Upper lobe of left lung (tissue), 4 donors: ENCODE results near the gene FCER1G.

ENCODE experiments used
- EP300 ChIP-seq, 4 donors: sonication (generic); formaldehyde crosslinking; IDR thresholded peaks; one replicate each; pipeline ENCODE4 v1.5.1; 2017; ENCODE audit warnings: antibody characterized with exemption in 4 of 4, control low read depth in 2 of 4
- POLR2A ChIP-seq, 4 donors: fragments of 450-650 bp; IDR thresholded peaks; one replicate each; pipeline ENCODE4 v1.5.1; 2016 to 2017; ENCODE audit warnings: antibody characterized with exemption in 4 of 4, mild to moderate bottlenecking in 2 of 4
- POLR2AphosphoS5 ChIP-seq, 2 donors: sonication (generic); formaldehyde crosslinking; IDR thresholded peaks; one replicate each; pipeline ENCODE4 v1.5.1; 2017; ENCODE audit warnings: antibody characterized with exemption in 2 of 2
- TF ChIP-seq, protein P1 (sequence below), 6 experiments: fragments of 450-650 bp in 4 of 6; fragments of 200-600 bp in 2 of 6; sonication (generic) in 2 of 6; IDR thresholded peaks; one replicate each; pipeline ENCODE4 v1.5.1; 2016 to 2019; ENCODE audit warnings: antibody characterized with exemption in 6 of 6

- TF ChIP-seq, protein P1, sequence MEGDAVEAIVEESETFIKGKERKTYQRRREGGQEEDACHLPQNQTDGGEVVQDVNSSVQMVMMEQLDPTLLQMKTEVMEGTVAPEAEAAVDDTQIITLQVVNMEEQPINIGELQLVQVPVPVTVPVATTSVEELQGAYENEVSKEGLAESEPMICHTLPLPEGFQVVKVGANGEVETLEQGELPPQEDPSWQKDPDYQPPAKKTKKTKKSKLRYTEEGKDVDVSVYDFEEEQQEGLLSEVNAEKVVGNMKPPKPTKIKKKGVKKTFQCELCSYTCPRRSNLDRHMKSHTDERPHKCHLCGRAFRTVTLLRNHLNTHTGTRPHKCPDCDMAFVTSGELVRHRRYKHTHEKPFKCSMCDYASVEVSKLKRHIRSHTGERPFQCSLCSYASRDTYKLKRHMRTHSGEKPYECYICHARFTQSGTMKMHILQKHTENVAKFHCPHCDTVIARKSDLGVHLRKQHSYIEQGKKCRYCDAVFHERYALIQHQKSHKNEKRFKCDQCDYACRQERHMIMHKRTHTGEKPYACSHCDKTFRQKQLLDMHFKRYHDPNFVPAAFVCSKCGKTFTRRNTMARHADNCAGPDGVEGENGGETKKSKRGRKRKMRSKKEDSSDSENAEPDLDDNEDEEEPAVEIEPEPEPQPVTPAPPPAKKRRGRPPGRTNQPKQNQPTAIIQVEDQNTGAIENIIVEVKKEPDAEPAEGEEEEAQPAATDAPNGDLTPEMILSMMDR (IDR thresholded peaks at IDR 0.05): no peak
- TF ChIP-seq POLR2A (IDR thresholded peaks at IDR 0.05): no peak
- TF ChIP-seq EP300 (IDR thresholded peaks at IDR 0.05): no peak
- TF ChIP-seq POLR2AphosphoS5 (IDR thresholded peaks at IDR 0.05): no peak
Measured at GRCh38 chr1:161235957-161236775, 21.1 kb downstream of the FCER1G start.
